Measurements from ENCODE around the gene PKNOX2. TPM values are rescaled to one million over a fixed set of nuclear protein-coding genes. Genes with fewer than 3 reads are reported as not detected.

The PKNOX2 gene
- total and polyA plus RNA-seq, 10 of the 15 experiments (the other 5 are each of a cell fraction or from before 2014, with no cell fraction given): not detected

- TF ChIP-seq, protein P1, sequence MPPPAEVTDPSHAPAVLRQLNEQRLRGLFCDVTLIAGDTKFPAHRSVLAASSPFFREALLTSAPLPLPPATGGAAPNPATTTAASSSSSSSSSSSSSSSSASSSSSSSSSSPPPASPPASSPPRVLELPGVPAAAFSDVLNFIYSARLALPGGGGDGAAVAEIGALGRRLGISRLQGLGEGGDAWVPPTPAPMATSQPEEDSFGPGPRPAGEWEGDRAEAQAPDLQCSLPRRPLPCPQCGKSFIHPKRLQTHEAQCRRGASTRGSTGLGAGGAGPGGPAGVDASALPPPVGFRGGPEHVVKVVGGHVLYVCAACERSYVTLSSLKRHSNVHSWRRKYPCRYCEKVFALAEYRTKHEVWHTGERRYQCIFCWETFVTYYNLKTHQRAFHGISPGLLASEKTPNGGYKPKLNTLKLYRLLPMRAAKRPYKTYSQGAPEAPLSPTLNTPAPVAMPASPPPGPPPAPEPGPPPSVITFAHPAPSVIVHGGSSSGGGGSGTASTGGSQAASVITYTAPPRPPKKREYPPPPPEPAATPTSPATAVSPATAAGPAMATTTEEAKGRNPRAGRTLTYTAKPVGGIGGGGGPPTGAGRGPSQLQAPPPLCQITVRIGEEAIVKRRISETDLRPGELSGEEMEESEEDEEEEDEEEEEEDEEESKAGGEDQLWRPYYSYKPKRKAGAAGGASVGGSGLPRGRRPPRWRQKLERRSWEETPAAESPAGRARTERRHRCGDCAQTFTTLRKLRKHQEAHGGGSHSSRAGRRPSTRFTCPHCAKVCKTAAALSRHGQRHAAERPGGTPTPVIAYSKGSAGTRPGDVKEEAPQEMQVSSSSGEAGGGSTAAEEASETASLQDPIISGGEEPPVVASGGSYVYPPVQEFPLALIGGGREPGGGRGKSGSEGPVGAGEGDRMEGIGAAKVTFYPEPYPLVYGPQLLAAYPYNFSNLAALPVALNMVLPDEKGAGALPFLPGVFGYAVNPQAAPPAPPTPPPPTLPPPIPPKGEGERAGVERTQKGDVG (CRISPR knock-in tag; IDR thresholded peaks at IDR 0.05): no peak
- TF ChIP-seq, protein P2, sequence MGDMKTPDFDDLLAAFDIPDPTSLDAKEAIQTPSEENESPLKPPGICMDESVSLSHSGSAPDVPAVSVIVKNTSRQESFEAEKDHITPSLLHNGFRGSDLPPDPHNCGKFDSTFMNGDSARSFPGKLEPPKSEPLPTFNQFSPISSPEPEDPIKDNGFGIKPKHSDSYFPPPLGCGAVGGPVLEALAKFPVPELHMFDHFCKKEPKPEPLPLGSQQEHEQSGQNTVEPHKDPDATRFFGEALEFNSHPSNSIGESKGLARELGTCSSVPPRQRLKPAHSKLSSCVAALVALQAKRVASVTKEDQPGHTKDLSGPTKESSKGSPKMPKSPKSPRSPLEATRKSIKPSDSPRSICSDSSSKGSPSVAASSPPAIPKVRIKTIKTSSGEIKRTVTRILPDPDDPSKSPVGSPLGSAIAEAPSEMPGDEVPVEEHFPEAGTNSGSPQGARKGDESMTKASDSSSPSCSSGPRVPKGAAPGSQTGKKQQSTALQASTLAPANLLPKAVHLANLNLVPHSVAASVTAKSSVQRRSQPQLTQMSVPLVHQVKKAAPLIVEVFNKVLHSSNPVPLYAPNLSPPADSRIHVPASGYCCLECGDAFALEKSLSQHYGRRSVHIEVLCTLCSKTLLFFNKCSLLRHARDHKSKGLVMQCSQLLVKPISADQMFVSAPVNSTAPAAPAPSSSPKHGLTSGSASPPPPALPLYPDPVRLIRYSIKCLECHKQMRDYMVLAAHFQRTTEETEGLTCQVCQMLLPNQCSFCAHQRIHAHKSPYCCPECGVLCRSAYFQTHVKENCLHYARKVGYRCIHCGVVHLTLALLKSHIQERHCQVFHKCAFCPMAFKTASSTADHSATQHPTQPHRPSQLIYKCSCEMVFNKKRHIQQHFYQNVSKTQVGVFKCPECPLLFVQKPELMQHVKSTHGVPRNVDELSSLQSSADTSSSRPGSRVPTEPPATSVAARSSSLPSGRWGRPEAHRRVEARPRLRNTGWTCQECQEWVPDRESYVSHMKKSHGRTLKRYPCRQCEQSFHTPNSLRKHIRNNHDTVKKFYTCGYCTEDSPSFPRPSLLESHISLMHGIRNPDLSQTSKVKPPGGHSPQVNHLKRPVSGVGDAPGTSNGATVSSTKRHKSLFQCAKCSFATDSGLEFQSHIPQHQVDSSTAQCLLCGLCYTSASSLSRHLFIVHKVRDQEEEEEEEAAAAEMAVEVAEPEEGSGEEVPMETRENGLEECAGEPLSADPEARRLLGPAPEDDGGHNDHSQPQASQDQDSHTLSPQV (IDR thresholded peaks at IDR 0.05): no peak
- no peak for TF ChIP-seq IRF5 (IDR thresholded peaks at IDR 0.05; ENCODE audit: borderline replicate concordance)
- peak; percentile 58 for TF ChIP-seq SMC3 (IDR thresholded peaks at IDR 0.05; ENCODE audit: borderline replicate concordance, low read length)
These were observed 40.5 kb upstream of the PKNOX2 start (continued) for GRCh38 chr11:125123947-125124617.

Measured in GM12878 (cell line).